H9 (cell line): Measurements from ENCODE around the gene TMEM271. TPM values are rescaled to one million over a fixed set of nuclear protein-coding genes. Genes with fewer than 3 reads are reported as not detected.

Experiments used
- DNase-seq: peaks from one replicate; pipeline ENCODE4 v3.0.0-alpha.2; 2017
- H2AFZ ChIP-seq: one replicate; pipeline ENCODE4 v1.6.1; 2013; ENCODE audit warnings: mild to moderate bottlenecking, low read length, control low read depth, moderate library complexity
- H2AK5ac ChIP-seq: 2 replicates; pipeline ENCODE4 v1.6.1; 2013; ENCODE audit warnings: low read length, control low read depth, mixed read lengths; ENCODE audit not compliant: insufficient read length
- H2BK120ac ChIP-seq: one replicate; pipeline ENCODE4 v1.6.1; 2013; ENCODE audit warnings: low read depth, mild to moderate bottlenecking, low read length, control low read depth, inconsistent platforms; ENCODE audit not compliant: poor library complexity, severe bottlenecking
- H2BK12ac ChIP-seq: 2 replicates; pipeline ENCODE4 v1.6.1; 2013; ENCODE audit warnings: low read length, control low read depth, mixed read lengths, low read depth; ENCODE audit not compliant: insufficient read length
- H2BK15ac ChIP-seq: 2 replicates; pipeline ENCODE4 v1.6.1; 2013; ENCODE audit warnings: low read depth, low read length, control low read depth
- H2BK20ac ChIP-seq: one replicate; pipeline ENCODE4 v1.6.1; 2013; ENCODE audit warnings: low read depth, mild to moderate bottlenecking, low read length, control low read depth, inconsistent platforms; ENCODE audit not compliant: poor library complexity, severe bottlenecking
- H2BK5ac ChIP-seq: 2 replicates; pipeline ENCODE4 v1.6.1; 2013; ENCODE audit warnings: low read length, control low read depth, mixed read lengths; ENCODE audit not compliant: insufficient read length
- H3K14ac ChIP-seq: 2 replicates; pipeline ENCODE4 v1.6.1; 2013; ENCODE audit warnings: low read length, control low read depth; ENCODE audit not compliant: insufficient read depth
- H3K18ac ChIP-seq: 2 replicates; pipeline ENCODE4 v1.6.1; 2013; ENCODE audit warnings: low read depth, mild to moderate bottlenecking, mixed read lengths, low read length, control low read depth; ENCODE audit not compliant: insufficient read length
- H3K23ac ChIP-seq: 2 replicates; pipeline ENCODE4 v1.6.1; 2013; ENCODE audit warnings: low read length, control low read depth, mixed read lengths, low read depth; ENCODE audit not compliant: insufficient read length
- H3K23me2 ChIP-seq: 2 replicates; pipeline ENCODE4 v1.6.1; 2013; ENCODE audit warnings: low read depth, mild to moderate bottlenecking, mixed read lengths, low read length, control low read depth; ENCODE audit not compliant: insufficient read length, poor library complexity, severe bottlenecking
- H3K27ac ChIP-seq: 2 replicates; pipeline ENCODE4 v1.5.1; 2013; ENCODE audit warnings: low read length, control low read depth, mixed read lengths, low read depth; ENCODE audit not compliant: insufficient read length
- H3K27me3 ChIP-seq: 2 replicates; pipeline ENCODE4 v1.6.1; 2013; ENCODE audit warnings: low read length, control low read depth, inconsistent platforms; ENCODE audit not compliant: insufficient read depth
- H3K4ac ChIP-seq: 2 replicates; pipeline ENCODE4 v1.6.1; 2013; ENCODE audit warnings: low read depth, mild to moderate bottlenecking, control low read depth, inconsistent platforms, low read length, moderate library complexity
- H3K4me1 ChIP-seq: 2 replicates; pipeline ENCODE4 v1.6.1; 2013; ENCODE audit warnings: low read length, control low read depth, inconsistent platforms; ENCODE audit not compliant: insufficient read depth
- H3K4me2 ChIP-seq: 2 replicates; pipeline ENCODE4 v1.6.1; 2013; ENCODE audit warnings: low read length, control low read depth, mixed read lengths; ENCODE audit not compliant: insufficient read length, insufficient read depth
- H3K56ac ChIP-seq: 2 replicates; pipeline ENCODE4 v1.6.1; 2013; ENCODE audit warnings: low read depth, mild to moderate bottlenecking, mixed read lengths, low read length, control low read depth; ENCODE audit not compliant: insufficient read length
- H3K79me1 ChIP-seq: 2 replicates; pipeline ENCODE4 v1.6.1; 2013; ENCODE audit warnings: low read depth, mild to moderate bottlenecking, moderate library complexity, low read length, control low read depth, inconsistent platforms; ENCODE audit not compliant: insufficient read depth, poor library complexity, severe bottlenecking
- H3K79me2 ChIP-seq: 2 replicates; pipeline ENCODE4 v1.6.1; 2013; ENCODE audit warnings: low read length, control low read depth, inconsistent platforms; ENCODE audit not compliant: insufficient read depth
- H3K9ac ChIP-seq: 2 replicates; pipeline ENCODE4 v1.6.1; 2013; ENCODE audit warnings: low read length, control low read depth, mixed read lengths; ENCODE audit not compliant: insufficient read length; ENCODE audit errors: extremely low read depth
- H3K9me3 ChIP-seq: one replicate; pipeline ENCODE4 v1.6.1; 2013; ENCODE audit warnings: low read depth, low read length, inconsistent platforms; ENCODE audit not compliant: control insufficient read depth
- H3T11ph ChIP-seq: one replicate; pipeline ENCODE4 v1.6.1; 2013; ENCODE audit warnings: mild to moderate bottlenecking, low read length, control low read depth, inconsistent platforms
- H4K20me1 ChIP-seq: one replicate; pipeline ENCODE4 v1.6.1; 2013; ENCODE audit not compliant: control insufficient read depth, insufficient read length, insufficient read depth
- H4K5ac ChIP-seq: 2 replicates; pipeline ENCODE4 v1.6.1; 2013; ENCODE audit warnings: low read depth, mild to moderate bottlenecking, mixed read lengths, low read length, control low read depth; ENCODE audit not compliant: insufficient read length
- H4K8ac ChIP-seq: replicated peaks from 2 replicates; pipeline ENCODE4 v1.6.1; 2013; ENCODE audit warnings: low read length, control low read depth, mixed read lengths, low read depth; ENCODE audit not compliant: insufficient read length
- H4K91ac ChIP-seq: 2 replicates; pipeline ENCODE4 v1.6.1; 2013; ENCODE audit warnings: low read depth, mild to moderate bottlenecking, moderate library complexity, mixed read lengths, low read length, control low read depth; ENCODE audit not compliant: insufficient read length
- H3K27ac Mint-ChIP-seq, 3 experiments: 2 replicates in 2 of 3; 3 replicates in 1 of 3; pipeline ENCODE4 v1.8.0; 2020 to 2021; ENCODE audit warnings: mixed read lengths in 3 of 3, mild to moderate bottlenecking in 1 of 3, moderate library complexity in 1 of 3
- H3K27me3 Mint-ChIP-seq: 2 replicates; pipeline ENCODE4 v1.8.0; 2021; ENCODE audit warnings: low read depth, mild to moderate bottlenecking, moderate library complexity, mixed read lengths
- H3K36me3 Mint-ChIP-seq, 3 experiments: 2 replicates in 2 of 3; 3 replicates in 1 of 3; pipeline ENCODE4 v1.8.0; 2020 to 2021; ENCODE audit warnings: low read depth in 3 of 3, mixed read lengths in 3 of 3; ENCODE audit not compliant: insufficient read depth in 1 of 3
- H3K4me1 Mint-ChIP-seq, 2 experiments: 2 replicates each; pipeline ENCODE4 v1.8.0; 2020; ENCODE audit warnings: mixed read lengths in 2 of 2
- H3K4me3 Mint-ChIP-seq, 2 experiments: 2 replicates in 1 of 2; 3 replicates in 1 of 2; pipeline ENCODE4 v1.8.0; 2020 to 2021; ENCODE audit warnings: mild to moderate bottlenecking in 2 of 2, mixed read lengths in 2 of 2, moderate library complexity in 1 of 2
- H3K9me3 Mint-ChIP-seq, 2 experiments: 2 replicates in 1 of 2; 3 replicates in 1 of 2; pipeline ENCODE4 v1.8.0; 2020; ENCODE audit warnings: mild to moderate bottlenecking in 2 of 2, mixed read lengths in 2 of 2, moderate library complexity in 1 of 2
- WGBS: extraction: QIAGEN DNeasy Blood & Tissue Kit; methylation state at CpG from one replicate; pipeline ENCODE4 v1.1.7; 2013; ENCODE audit warnings: missing lambda C conversion rate, low lambda C conversion rate, mixed read lengths; ENCODE audit not compliant: insufficient read length; ENCODE audit errors: extremely low coverage; 5-methylcytosine and 5-hydroxymethylcytosine counted together
- total RNA-seq: library from RNA; stranded (reverse); gene quantifications from 2 replicates; pipeline ENCODE4 v1.2.1, GENCODE V29; 2021
- TF ChIP-seq, protein P1 (sequence below): fragments of 200-600 bp; sonication (generic); conservative IDR thresholded peaks from 3 replicates; pipeline ENCODE4 v1.8.0; 2021; ENCODE audit warnings: antibody characterized with exemption, mild to moderate bottlenecking

Gene TMEM271
- total RNA-seq, 1 experiment from 2014 or later = 0.09 TPM

DNA sequence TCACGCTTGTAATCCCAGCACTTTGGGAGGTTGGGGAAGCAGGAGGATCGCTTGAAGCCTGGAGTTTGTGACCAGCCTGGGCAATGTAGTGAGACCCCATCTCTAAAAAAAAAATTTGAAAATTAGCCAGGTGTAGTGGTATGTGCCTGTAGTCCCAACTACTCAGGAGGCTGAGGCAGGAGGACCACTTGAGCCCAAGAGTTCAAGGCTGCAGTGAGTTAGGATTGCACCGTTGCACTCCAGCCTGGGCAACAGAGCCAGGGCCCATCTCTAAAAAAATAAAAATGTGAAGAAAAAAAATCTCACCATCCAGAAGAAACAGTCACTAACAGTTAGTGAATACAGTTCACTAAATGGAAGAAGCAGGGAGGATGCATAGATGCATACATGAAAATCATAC is 34.8 kb downstream of the TMEM271 start:
- peaks cover 16% of the 10 kb centered on the region for H3K27me3 Mint-ChIP-seq
- H4K91ac ChIP-seq = no peak overlapping the region
- no peaks in the 10 kb centered on the region for H3K27me3 ChIP-seq
- H3K18ac ChIP-seq = no peak overlapping the region
- H3K36me3 Mint-ChIP-seq = peaks cover 2 to 14% (median 5%) of the 10 kb centered on the region in 3 experiments; a peak in 4 of 7 replicates
- TF ChIP-seq, protein P1, sequence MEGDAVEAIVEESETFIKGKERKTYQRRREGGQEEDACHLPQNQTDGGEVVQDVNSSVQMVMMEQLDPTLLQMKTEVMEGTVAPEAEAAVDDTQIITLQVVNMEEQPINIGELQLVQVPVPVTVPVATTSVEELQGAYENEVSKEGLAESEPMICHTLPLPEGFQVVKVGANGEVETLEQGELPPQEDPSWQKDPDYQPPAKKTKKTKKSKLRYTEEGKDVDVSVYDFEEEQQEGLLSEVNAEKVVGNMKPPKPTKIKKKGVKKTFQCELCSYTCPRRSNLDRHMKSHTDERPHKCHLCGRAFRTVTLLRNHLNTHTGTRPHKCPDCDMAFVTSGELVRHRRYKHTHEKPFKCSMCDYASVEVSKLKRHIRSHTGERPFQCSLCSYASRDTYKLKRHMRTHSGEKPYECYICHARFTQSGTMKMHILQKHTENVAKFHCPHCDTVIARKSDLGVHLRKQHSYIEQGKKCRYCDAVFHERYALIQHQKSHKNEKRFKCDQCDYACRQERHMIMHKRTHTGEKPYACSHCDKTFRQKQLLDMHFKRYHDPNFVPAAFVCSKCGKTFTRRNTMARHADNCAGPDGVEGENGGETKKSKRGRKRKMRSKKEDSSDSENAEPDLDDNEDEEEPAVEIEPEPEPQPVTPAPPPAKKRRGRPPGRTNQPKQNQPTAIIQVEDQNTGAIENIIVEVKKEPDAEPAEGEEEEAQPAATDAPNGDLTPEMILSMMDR = no peak
- DNase-seq = no peak
- H3K4me2 ChIP-seq = no peak overlapping the region
- H2BK20ac ChIP-seq = no peak overlapping the region
- no peaks in the 10 kb centered on the region for H4K20me1 ChIP-seq
- no peak overlapping the region for H3K4ac ChIP-seq
- H4K5ac ChIP-seq = no peak overlapping the region
- H2BK12ac ChIP-seq = no peak overlapping the region
- H4K8ac ChIP-seq = no peak overlapping the region
- no peaks in the 10 kb centered on the region for H3K79me2 ChIP-seq
- no peak overlapping the region for H3K56ac ChIP-seq
- no peaks in the 10 kb centered on the region for H3K9me3 ChIP-seq
- H3K4me3 Mint-ChIP-seq = no peak overlapping the region
- H2BK120ac ChIP-seq = no peak overlapping the region
- no peak overlapping the region for H2BK5ac ChIP-seq
- H3K27ac ChIP-seq = no peak overlapping the region
- no peak overlapping the region for H2AK5ac ChIP-seq
- no peak overlapping the region for H3K14ac ChIP-seq
- no CpG with 5 or more reads among the region's 3 CpGs for WGBS
- no peaks in the 10 kb centered on the region for H3K4me1 Mint-ChIP-seq
- H3K23me2 ChIP-seq = no peaks in the 10 kb centered on the region
- H3T11ph ChIP-seq = no peak overlapping the region
- no peaks in the 10 kb centered on the region for H3K79me1 ChIP-seq
- no peaks in the 10 kb centered on the region for H3K9me3 Mint-ChIP-seq
- H3K4me1 ChIP-seq = no peaks in the 10 kb centered on the region
- no peak overlapping the region for H2BK15ac ChIP-seq
- no peak overlapping the region for H3K27ac Mint-ChIP-seq
- no peak overlapping the region for H3K23ac ChIP-seq
- no peak overlapping the region for H3K9ac ChIP-seq
- H2AFZ ChIP-seq = no peak overlapping the region
